Thyroid gland (tissue), 4 donors: ENCODE results near the gene PARP6.

ENCODE experiments used
- CTCF ChIP-seq, 6 experiments: fragments of 200-600 bp in 3 of 6; fragments of 450-650 bp in 3 of 6; sonication (generic) in 3 of 6; IDR thresholded peaks; one replicate each; pipeline ENCODE4 v1.5.1; 2016 to 2019; ENCODE audit warnings: antibody characterized with exemption in 6 of 6, mild to moderate bottlenecking in 2 of 6, inconsistent platforms in 1 of 6, moderate library complexity in 1 of 6
- POLR2A ChIP-seq, 2 donors: fragments of 450-650 bp; IDR thresholded peaks; one replicate each; pipeline ENCODE4 v1.6.1; 2017; ENCODE audit warnings: antibody characterized with exemption in 2 of 2, mild to moderate bottlenecking in 2 of 2, moderate library complexity in 1 of 2

GRCh38 chr15:72319360-72319984 lies 47.1 kb upstream of the PARP6 start:
- TF ChIP-seq CTCF (IDR thresholded peaks at IDR 0.05), result no peak
- no peak for TF ChIP-seq POLR2A (IDR thresholded peaks at IDR 0.05)
